ENCODE data around the gene SLC1A2.
A peak's percentile ranks its signal among the peaks of the same experiment; 100 is the strongest.

SLC1A2 gene

DNA sequence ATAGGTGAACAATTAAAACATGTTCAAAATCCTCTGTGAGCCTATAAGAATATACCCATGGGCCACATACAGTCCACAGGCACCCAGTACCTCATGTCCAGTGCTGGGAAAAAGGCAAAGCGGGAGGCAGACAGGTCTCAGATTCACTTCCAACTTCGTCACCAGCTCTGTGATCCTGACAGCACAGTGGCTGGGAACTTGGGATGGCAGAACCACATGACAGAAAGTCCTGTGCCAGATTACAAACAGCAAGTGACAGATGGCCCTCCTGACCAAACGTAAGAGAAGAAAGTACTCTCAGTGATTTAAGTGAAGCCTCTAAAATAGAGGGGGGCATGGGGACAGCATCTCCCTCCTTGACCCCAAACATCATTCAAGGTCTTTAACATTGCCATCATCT is 5.8 kb downstream of the SLC1A2 start:
- TF ChIP-seq, protein P1, sequence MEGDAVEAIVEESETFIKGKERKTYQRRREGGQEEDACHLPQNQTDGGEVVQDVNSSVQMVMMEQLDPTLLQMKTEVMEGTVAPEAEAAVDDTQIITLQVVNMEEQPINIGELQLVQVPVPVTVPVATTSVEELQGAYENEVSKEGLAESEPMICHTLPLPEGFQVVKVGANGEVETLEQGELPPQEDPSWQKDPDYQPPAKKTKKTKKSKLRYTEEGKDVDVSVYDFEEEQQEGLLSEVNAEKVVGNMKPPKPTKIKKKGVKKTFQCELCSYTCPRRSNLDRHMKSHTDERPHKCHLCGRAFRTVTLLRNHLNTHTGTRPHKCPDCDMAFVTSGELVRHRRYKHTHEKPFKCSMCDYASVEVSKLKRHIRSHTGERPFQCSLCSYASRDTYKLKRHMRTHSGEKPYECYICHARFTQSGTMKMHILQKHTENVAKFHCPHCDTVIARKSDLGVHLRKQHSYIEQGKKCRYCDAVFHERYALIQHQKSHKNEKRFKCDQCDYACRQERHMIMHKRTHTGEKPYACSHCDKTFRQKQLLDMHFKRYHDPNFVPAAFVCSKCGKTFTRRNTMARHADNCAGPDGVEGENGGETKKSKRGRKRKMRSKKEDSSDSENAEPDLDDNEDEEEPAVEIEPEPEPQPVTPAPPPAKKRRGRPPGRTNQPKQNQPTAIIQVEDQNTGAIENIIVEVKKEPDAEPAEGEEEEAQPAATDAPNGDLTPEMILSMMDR (IDR thresholded peaks at IDR 0.05) = no peak

DNA sequence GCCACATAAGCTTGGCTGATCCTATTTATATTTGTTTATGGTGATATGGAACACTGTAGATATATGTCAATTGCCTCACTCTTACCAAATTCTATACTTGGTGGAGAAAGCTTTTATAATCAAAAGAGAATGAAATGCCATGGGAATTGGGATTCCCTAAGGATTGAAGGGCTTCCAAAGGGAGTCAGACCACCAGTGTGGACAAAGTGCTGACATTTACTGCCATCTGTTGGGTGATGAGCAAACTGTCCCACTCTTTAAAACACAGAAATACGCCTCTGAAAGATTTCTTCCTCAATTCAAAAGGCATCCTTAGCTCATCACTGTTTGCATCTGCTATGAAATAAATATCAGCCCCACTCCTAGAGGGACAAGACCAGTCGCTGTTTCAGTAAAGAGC is 7.1 kb downstream of the SLC1A2 start:
- TF ChIP-seq, protein P1 (IDR thresholded peaks at IDR 0.05) = peak; percentile 38; the same call in 1 of the 2 replicates

DNA sequence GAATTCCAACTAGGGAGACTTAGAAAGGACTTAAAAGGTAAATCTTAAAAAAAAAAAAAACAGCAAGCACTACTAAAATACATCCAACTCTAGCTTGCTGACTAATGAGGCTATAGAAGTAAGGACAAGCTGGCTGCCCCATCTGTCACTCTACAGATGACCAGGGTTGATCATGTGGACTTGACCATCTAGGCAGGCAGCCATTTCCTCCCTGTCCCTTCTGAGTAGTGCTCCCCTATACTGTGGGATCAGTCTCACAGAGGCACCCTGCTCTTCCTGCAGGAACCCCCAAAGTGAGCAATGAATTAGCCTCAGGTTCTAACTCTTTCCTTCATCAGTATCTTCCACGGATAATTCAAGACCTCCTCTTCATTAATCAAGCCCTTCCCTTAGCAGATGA is 12.3 kb downstream of the SLC1A2 start:
- TF ChIP-seq, protein P1 (IDR thresholded peaks at IDR 0.05) = no peak

DNA sequence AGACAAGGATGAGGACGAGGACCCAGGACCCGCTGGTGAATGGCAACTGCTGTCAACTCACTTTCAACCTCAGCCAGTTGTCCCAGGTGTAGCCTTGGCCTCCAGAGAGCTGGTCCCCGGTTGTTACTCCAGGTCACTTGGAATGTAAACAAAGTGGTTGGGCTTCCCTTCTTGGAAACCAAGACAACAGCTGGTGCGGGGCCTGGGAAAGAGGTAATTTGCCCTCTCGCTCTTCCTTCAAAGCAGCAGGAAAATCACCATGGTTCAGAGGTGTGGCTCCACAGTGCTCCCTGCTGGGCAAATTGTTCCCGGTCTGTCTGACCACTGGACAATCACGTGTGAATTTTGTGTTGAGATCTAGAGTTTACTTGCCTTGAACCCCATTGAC is 15.0 kb downstream of the SLC1A2 start:
- TF ChIP-seq, protein P1 (IDR thresholded peaks at IDR 0.05) = peak; percentile 69

DNA sequence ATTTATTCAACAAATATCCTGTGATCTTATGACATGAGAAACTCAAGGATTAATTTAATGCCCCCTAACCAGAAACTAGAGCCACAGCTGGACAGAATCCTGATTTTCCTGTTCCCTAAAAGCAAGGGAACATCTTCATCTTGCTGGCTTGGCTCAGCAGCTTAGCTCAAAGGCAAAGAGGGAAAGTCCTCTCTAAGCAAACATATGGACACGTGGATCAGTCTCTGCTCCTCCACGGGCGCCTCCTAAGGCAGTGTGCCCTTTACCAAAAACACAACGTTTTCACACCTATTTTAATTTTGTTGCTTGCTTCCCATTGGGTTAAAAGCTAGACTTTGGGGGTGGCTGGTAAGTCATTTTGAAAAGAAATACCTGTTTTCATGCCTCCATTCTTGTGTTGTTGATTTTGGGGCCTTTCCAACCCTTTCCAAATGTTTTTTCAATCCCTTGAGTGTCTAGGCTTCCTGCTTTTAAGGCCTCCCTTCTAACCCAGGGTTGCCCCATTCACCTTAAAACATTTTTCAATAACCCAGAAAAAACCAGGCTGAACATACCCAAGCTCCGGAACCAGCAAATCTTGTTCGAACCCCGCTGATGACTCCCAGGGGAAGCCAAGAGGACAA is 15.5 kb downstream of the SLC1A2 start:
- TF ChIP-seq, protein P1 (IDR thresholded peaks at IDR 0.05) = no peak

DNA sequence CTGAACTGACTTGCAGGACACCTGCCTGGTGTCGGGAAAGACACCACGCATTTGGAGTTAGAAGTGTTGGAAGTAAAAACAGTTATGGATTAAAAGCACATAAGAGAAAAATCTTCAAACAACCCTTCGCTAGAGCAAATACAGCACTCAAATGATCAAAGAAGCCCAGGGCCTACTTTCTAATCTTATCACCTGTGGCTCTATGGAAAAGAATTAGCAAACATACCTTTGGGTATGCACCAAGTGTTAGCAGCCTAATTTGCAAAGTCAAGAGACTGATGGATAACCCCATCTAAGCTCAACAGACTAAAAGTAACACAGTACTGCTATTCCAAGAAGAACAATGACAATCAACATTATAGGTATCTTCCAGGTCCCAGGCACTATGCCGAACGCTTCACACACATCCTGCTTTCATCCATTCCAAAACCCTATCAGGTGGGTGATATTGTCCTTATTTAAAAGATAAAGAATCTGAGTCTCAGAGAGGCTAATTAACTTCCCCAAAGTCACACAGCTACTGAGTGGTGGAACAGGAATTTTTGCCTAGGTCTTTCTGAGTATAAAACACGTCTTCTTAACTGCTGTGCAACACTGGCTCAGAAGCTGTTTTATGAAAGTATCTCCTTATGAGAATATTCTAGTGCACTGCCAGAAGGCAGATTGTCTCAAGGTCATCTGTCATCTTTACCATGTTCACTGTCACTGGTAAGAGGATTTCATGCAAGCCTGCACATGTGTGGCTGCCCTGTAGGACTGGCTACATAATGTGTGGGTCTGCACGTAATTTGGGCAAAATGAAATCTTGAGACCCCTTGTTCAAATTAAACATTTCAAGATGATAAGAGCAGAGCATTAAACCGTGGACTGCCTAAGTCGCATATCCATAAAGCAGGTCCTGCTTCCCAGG is 16.4 kb downstream of the SLC1A2 start:
- TF ChIP-seq, protein P1 (IDR thresholded peaks at IDR 0.05) = no peak

- TF ChIP-seq, protein P1 (IDR thresholded peaks at IDR 0.05) = no peak
These were observed 20.5 kb downstream of the SLC1A2 start for GRCh38 chr11:35398881-35399280.

Data from LNCAP (cell line).